K562 (cell line): Measurements from ENCODE around the gene HOXB8. TPM values are rescaled to one million over a fixed set of nuclear protein-coding genes. Genes with fewer than 3 reads are reported as not detected.

Experiments
- EP400 ChIP-seq: fragments of 450-650 bp; IDR thresholded peaks from 2 replicates; pipeline ENCODE4 v1.6.1; 2017; ENCODE audit warnings: antibody characterized with exemption, mild to moderate bottlenecking, moderate library complexity
- GATAD2A ChIP-seq: fragments of 450-650 bp; IDR thresholded peaks from 2 replicates; pipeline ENCODE4 v1.6.1; 2017
- NR2C2 ChIP-seq, 2 experiments: fragments of 200-800 bp in 1 of 2; sonication (Bioruptor generic) in 1 of 2; sonication (generic) in 1 of 2; formaldehyde crosslinking in 1 of 2; IDR thresholded peaks; 2 replicates each; pipeline versions ENCODE4 v1.6.1 to v1.8.0; 2016 to 2022; ENCODE audit warnings: mild to moderate bottlenecking in 1 of 2, missing compliant biosample characterization in 1 of 2, missing genetic modification characterization in 1 of 2, missing genetic modification reagents in 1 of 2
- PTBP1 ChIP-seq: fragments of 200-400 bp; formaldehyde crosslinking; IDR thresholded peaks from 2 replicates; pipeline ENCODE4 v1.6.1; 2017; ENCODE audit warnings: low read depth, low read length
- SMARCE1 ChIP-seq: fragments of 450-650 bp; IDR thresholded peaks from 2 replicates; pipeline ENCODE4 v1.7.1; 2016; ENCODE audit warnings: mild to moderate bottlenecking
- USF2 ChIP-seq: sonication (generic); formaldehyde crosslinking; IDR thresholded peaks from 2 replicates; pipeline ENCODE4 v1.5.0; 2020; ENCODE audit warnings: missing genetic modification reagents
- XRCC5 ChIP-seq: fragments of 200-400 bp; formaldehyde crosslinking; IDR thresholded peaks from 2 replicates; pipeline ENCODE4 v1.6.1; 2017; ENCODE audit warnings: low read depth, mild to moderate bottlenecking, low read length
- ZSCAN29 ChIP-seq: fragments of 450-650 bp; IDR thresholded peaks from 2 replicates; pipeline ENCODE4 v1.6.1; 2017
- polyA plus RNA-seq, 8 experiments: library from polyadenylated mRNA; depleted of rRNA in 4 of 8; stranded (reverse) in 5 of 8; unstranded in 3 of 8; fragments of >200 nt; fragmentation: Nextera tagmentation in 2 of 8; fragmentation: Illumina TruSeq in 1 of 8; extraction: Ambion mirVana in 2 of 8; extraction: Trizol in 1 of 8; gene quantifications; 2 replicates each; pipeline versions ENCODE4 v1.2.1 to v1.2.3, GENCODE V29; 2011 to 2014; ENCODE audit warnings: inconsistent platforms in 1 of 8, missing spikeins in 1 of 8
- total RNA-seq, 7 experiments: library from RNA; depleted of rRNA in 6 of 7; stranded (reverse); fragments of >200 nt in 6 of 7; fragmentation: Illumina TruSeq in 2 of 7; extraction: Trizol in 2 of 7; gene quantifications; 2 replicates each; pipeline versions ENCODE4 v1.2.1 to v1.2.3, GENCODE V29; 2011 to 2021; ENCODE audit warnings: low replicate concordance in 1 of 7
- TF ChIP-seq, protein P1 (sequence below), 3 experiments: fragments of 200-800 bp in 1 of 3; fragments of 250-450 bp in 1 of 3; fragments of 450-650 bp in 1 of 3; sonication (Bioruptor Pico) in 1 of 3; sonication (Bioruptor generic) in 1 of 3; formaldehyde crosslinking in 1 of 3; IDR thresholded peaks; 2 replicates each; pipeline versions ENCODE4 v1.6.1 to v1.8.0; 2016 to 2022; ENCODE audit warnings: mild to moderate bottlenecking in 2 of 3, missing genetic modification characterization in 2 of 3, missing compliant biosample characterization in 1 of 3, moderate library complexity in 1 of 3
- TF ChIP-seq, protein P2 (sequence below): fragments of 450-650 bp; IDR thresholded peaks from 2 replicates; pipeline ENCODE4 v1.6.1; 2016; ENCODE audit warnings: mild to moderate bottlenecking, moderate library complexity

Gene HOXB8
- total and polyA plus RNA-seq, 9 of the 15 experiments (the other 6 are each of a cell fraction or from before 2014, with no cell fraction given), result 0.52 to 23.8 (median 3.6) TPM

GRCh38 chr17:48610282-48611211, 4.5 kb downstream of the HOXB8 start, which contains the start of gene HOXB7 (continued):
- TF ChIP-seq, protein P1, sequence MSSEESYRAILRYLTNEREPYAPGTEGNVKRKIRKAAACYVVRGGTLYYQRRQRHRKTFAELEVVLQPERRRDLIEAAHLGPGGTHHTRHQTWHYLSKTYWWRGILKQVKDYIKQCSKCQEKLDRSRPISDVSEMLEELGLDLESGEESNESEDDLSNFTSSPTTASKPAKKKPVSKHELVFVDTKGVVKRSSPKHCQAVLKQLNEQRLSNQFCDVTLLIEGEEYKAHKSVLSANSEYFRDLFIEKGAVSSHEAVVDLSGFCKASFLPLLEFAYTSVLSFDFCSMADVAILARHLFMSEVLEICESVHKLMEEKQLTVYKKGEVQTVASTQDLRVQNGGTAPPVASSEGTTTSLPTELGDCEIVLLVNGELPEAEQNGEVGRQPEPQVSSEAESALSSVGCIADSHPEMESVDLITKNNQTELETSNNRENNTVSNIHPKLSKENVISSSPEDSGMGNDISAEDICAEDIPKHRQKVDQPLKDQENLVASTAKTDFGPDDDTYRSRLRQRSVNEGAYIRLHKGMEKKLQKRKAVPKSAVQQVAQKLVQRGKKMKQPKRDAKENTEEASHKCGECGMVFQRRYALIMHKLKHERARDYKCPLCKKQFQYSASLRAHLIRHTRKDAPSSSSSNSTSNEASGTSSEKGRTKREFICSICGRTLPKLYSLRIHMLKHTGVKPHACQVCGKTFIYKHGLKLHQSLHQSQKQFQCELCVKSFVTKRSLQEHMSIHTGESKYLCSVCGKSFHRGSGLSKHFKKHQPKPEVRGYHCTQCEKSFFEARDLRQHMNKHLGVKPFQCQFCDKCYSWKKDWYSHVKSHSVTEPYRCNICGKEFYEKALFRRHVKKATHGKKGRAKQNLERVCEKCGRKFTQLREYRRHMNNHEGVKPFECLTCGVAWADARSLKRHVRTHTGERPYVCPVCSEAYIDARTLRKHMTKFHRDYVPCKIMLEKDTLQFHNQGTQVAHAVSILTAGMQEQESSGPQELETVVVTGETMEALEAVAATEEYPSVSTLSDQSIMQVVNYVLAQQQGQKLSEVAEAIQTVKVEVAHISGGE (CRISPR knock-in tag; IDR thresholded peaks at IDR 0.05), result peak in 1 of 3 experiments; percentile 60; a peak in 1 of 6 replicates
- TF ChIP-seq ZSCAN29, result peak; percentile 99
- TF ChIP-seq SMARCE1, result 0 out of 2 replicates have a peak, but pooled peaks have one; percentile 6
- TF ChIP-seq USF2 (CRISPR knock-in tag), result peak; percentile 98
- TF ChIP-seq EP400, result peak; percentile 34
- no peak for TF ChIP-seq NR2C2 (CRISPR knock-in tag; IDR thresholded peaks at IDR 0.05)
- peak; percentile 34; the same call in 1 of the 2 replicates for TF ChIP-seq NR2C2 (tag; IDR thresholded peaks at IDR 0.05)
- TF ChIP-seq XRCC5, result no peak
- TF ChIP-seq, protein P2, sequence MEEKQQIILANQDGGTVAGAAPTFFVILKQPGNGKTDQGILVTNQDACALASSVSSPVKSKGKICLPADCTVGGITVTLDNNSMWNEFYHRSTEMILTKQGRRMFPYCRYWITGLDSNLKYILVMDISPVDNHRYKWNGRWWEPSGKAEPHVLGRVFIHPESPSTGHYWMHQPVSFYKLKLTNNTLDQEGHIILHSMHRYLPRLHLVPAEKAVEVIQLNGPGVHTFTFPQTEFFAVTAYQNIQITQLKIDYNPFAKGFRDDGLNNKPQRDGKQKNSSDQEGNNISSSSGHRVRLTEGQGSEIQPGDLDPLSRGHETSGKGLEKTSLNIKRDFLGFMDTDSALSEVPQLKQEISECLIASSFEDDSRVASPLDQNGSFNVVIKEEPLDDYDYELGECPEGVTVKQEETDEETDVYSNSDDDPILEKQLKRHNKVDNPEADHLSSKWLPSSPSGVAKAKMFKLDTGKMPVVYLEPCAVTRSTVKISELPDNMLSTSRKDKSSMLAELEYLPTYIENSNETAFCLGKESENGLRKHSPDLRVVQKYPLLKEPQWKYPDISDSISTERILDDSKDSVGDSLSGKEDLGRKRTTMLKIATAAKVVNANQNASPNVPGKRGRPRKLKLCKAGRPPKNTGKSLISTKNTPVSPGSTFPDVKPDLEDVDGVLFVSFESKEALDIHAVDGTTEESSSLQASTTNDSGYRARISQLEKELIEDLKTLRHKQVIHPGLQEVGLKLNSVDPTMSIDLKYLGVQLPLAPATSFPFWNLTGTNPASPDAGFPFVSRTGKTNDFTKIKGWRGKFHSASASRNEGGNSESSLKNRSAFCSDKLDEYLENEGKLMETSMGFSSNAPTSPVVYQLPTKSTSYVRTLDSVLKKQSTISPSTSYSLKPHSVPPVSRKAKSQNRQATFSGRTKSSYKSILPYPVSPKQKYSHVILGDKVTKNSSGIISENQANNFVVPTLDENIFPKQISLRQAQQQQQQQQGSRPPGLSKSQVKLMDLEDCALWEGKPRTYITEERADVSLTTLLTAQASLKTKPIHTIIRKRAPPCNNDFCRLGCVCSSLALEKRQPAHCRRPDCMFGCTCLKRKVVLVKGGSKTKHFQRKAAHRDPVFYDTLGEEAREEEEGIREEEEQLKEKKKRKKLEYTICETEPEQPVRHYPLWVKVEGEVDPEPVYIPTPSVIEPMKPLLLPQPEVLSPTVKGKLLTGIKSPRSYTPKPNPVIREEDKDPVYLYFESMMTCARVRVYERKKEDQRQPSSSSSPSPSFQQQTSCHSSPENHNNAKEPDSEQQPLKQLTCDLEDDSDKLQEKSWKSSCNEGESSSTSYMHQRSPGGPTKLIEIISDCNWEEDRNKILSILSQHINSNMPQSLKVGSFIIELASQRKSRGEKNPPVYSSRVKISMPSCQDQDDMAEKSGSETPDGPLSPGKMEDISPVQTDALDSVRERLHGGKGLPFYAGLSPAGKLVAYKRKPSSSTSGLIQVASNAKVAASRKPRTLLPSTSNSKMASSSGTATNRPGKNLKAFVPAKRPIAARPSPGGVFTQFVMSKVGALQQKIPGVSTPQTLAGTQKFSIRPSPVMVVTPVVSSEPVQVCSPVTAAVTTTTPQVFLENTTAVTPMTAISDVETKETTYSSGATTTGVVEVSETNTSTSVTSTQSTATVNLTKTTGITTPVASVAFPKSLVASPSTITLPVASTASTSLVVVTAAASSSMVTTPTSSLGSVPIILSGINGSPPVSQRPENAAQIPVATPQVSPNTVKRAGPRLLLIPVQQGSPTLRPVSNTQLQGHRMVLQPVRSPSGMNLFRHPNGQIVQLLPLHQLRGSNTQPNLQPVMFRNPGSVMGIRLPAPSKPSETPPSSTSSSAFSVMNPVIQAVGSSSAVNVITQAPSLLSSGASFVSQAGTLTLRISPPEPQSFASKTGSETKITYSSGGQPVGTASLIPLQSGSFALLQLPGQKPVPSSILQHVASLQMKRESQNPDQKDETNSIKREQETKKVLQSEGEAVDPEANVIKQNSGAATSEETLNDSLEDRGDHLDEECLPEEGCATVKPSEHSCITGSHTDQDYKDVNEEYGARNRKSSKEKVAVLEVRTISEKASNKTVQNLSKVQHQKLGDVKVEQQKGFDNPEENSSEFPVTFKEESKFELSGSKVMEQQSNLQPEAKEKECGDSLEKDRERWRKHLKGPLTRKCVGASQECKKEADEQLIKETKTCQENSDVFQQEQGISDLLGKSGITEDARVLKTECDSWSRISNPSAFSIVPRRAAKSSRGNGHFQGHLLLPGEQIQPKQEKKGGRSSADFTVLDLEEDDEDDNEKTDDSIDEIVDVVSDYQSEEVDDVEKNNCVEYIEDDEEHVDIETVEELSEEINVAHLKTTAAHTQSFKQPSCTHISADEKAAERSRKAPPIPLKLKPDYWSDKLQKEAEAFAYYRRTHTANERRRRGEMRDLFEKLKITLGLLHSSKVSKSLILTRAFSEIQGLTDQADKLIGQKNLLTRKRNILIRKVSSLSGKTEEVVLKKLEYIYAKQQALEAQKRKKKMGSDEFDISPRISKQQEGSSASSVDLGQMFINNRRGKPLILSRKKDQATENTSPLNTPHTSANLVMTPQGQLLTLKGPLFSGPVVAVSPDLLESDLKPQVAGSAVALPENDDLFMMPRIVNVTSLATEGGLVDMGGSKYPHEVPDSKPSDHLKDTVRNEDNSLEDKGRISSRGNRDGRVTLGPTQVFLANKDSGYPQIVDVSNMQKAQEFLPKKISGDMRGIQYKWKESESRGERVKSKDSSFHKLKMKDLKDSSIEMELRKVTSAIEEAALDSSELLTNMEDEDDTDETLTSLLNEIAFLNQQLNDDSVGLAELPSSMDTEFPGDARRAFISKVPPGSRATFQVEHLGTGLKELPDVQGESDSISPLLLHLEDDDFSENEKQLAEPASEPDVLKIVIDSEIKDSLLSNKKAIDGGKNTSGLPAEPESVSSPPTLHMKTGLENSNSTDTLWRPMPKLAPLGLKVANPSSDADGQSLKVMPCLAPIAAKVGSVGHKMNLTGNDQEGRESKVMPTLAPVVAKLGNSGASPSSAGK, result peak; percentile 73
- no peak for TF ChIP-seq PTBP1
- TF ChIP-seq GATAD2A, result peak; percentile 97
